Right cardiac atrium (tissue), 5 donors: ENCODE results near the gene SPAG8. TPM values are rescaled to one million over a fixed set of nuclear protein-coding genes. Genes with fewer than 3 reads are reported as not detected.
A peak's percentile ranks its signal among the peaks of the same experiment; 100 is the strongest.

ENCODE experiments used
- ATAC-seq, 2 donors: fragments of 200-7000 bp; cut with Tn5 transposase; one replicate each; pipeline versions ENCODE4 v1.8.0 to v1.9.1; 2020; ENCODE audit warnings: moderate library complexity in 2 of 2, mild to moderate bottlenecking in 1 of 2
- DNase-seq, 3 donors: peaks; one replicate each; pipeline ENCODE4 v3.0.0-alpha.2; 2020
- H3K27ac ChIP-seq: one replicate; pipeline ENCODE4 v1.5.1; 2013; ENCODE audit warnings: mild to moderate bottlenecking, low read length, control low read depth, moderate library complexity
- H3K27me3 ChIP-seq: one replicate; pipeline ENCODE4 v1.6.1; 2013; ENCODE audit not compliant: control insufficient read depth, insufficient read depth
- H3K4me1 ChIP-seq: one replicate; pipeline ENCODE4 v1.6.1; 2013; ENCODE audit warnings: low read length; ENCODE audit not compliant: control insufficient read depth, insufficient read depth
- H3K4me3 ChIP-seq: one replicate; pipeline ENCODE4 v1.5.1; 2013; ENCODE audit warnings: low read length, control low read depth
- H3K9me3 ChIP-seq: one replicate; pipeline ENCODE4 v1.6.1; 2013; ENCODE audit warnings: low read length; ENCODE audit not compliant: control insufficient read depth
- WGBS: extraction: QIAGEN DNeasy Blood & Tissue Kit; methylation state at CpG from one replicate; pipeline ENCODE4 v1.1.7; 2013; 5-methylcytosine and 5-hydroxymethylcytosine counted together
- intact Hi-C, 4 donors: fragments of 100-400 bp; cut with DNase I; formaldehyde crosslinking; loops; one replicate each; pipeline versions ENCODE4 v1.11.0 to v1.14.0; 2022 to 2023
- polyA plus RNA-seq: library from polyadenylated mRNA; stranded (reverse); fragments of 200-250 nt; gene quantifications from one replicate; pipeline ENCODE4 v1.2.3, GENCODE V29; 2013
- total RNA-seq, 4 donors: library from RNA; stranded (reverse); fragmentation: NEBNext Ultra II Directional; extraction: Animal tissue kit (Norgen Biotek cat#: 25700); gene quantifications; one replicate each; pipeline ENCODE4 v1.2.1, GENCODE V29; 2021
- donor health status: healthy with polysubstance abuse.
- donor health status: DM: no; HTN: yes; CAD: no.
- donor health status: DM: no; HTN: no; CAD: no.
- donor health status: DM: no; HTN: yes; CAD: no; lungs with severe emphysema.
- donor health status: DM: yes; HTN: yes; CAD: no.

Gene SPAG8
- total and polyA plus RNA-seq, 5 donors: 2.6 to 6.0 (median 5.2) TPM

GRCh38 chr9:35852267-35852815 is 40.3 kb upstream of the SPAG8 start:
- WGBS: 90% methylated on average over 2 of the region's 2 CpGs
- intact Hi-C loops: no loop called here
- H3K4me3 ChIP-seq: no peak overlapping the region
- DNase-seq (no peak), ATAC-seq (no peak)
- no peaks in the 10 kb centered on the region for H3K9me3 ChIP-seq
- H3K27me3 ChIP-seq: no peaks in the 10 kb centered on the region
- no peaks in the 10 kb centered on the region for H3K4me1 ChIP-seq
- H3K27ac ChIP-seq: no peak overlapping the region

- intact Hi-C loops: no loop called here
- DNase-seq (no peak), ATAC-seq (peak; percentile 48 to 53)
- Histone ChIP-seq H3K27ac (peak overlapping the region; percentile 76), H3K9me3 (no peaks in the 10 kb centered on the region), H3K27me3 (no peaks in the 10 kb centered on the region), H3K4me3 (no peak overlapping the region), H3K4me1 (peaks cover 6% of the 10 kb centered on the region)
- WGBS: 56% methylated on average over 4 of the region's 4 CpGs
Measured at GRCh38 chr9:35847792-35848572, 35.9 kb upstream of the SPAG8 start.

- peaks cover 6% of the 10 kb centered on the region for H3K4me1 ChIP-seq
- H3K27me3 ChIP-seq: no peaks in the 10 kb centered on the region
- WGBS: 64% methylated on average over 53 of the region's 53 CpGs
- H3K9me3 ChIP-seq: no peaks in the 10 kb centered on the region
- DNase-seq (peak in 1 of 3 donors; percentile 63), ATAC-seq (no peak)
- intact Hi-C loops: loop anchor here in 1 of 4 donors (1.0 kb wide), 1 partner anchor 17 kb away; the partner anchor contains the start of gene TMEM8B
- H3K4me3 ChIP-seq: no peak overlapping the region
- no peak overlapping the region for H3K27ac ChIP-seq
Measured at GRCh38 chr9:35845824-35846771, 34.0 kb upstream of the SPAG8 start.

- H3K9me3 ChIP-seq: no peaks in the 10 kb centered on the region
- peak in 1 of 3 donors; percentile 30 for DNase-seq
- peak; percentile 80 to 84 for ATAC-seq
- intact Hi-C loops: loop anchor here in 1 of 4 donors (1.0 kb wide), 1 partner anchor 15 kb away; the partner anchor contains the start of gene TMEM8B
- H3K27ac ChIP-seq: peak overlapping the region; percentile 30
- H3K4me3 ChIP-seq: no peak overlapping the region
- 32% methylated on average over 7 of the region's 7 CpGs for WGBS
- no peaks in the 10 kb centered on the region for H3K27me3 ChIP-seq
- peaks cover 6% of the 10 kb centered on the region for H3K4me1 ChIP-seq
Measured at GRCh38 chr9:35844628-35845270, 32.7 kb upstream of the SPAG8 start.

- 86% methylated on average over 3 of the region's 3 CpGs for WGBS
- intact Hi-C loops: no loop called here
- H3K4me3 ChIP-seq: no peak overlapping the region
- H3K4me1 ChIP-seq: peaks cover 6% of the 10 kb centered on the region
- ATAC-seq (no peak), DNase-seq (no peak)
- H3K27me3 ChIP-seq: no peaks in the 10 kb centered on the region
- no peaks in the 10 kb centered on the region for H3K9me3 ChIP-seq
- no peak overlapping the region for H3K27ac ChIP-seq
Measured at GRCh38 chr9:35842795-35843194, 30.7 kb upstream of the SPAG8 start.

GRCh38 chr9:35842020-35842745 is 30.1 kb upstream of the SPAG8 start:
- Histone ChIP-seq H3K4me3 (no peak overlapping the region), H3K27me3 (no peaks in the 10 kb centered on the region), H3K9me3 (no peaks in the 10 kb centered on the region), H3K4me1 (peaks cover 6% of the 10 kb centered on the region), H3K27ac (no peak overlapping the region)
- ATAC-seq: no peak
- 91% methylated on average over 17 of the region's 17 CpGs for WGBS
- DNase-seq: no peak
- intact Hi-C loops: no loop called here

- intact Hi-C loops: no loop called here
- ATAC-seq: no peak
- Histone ChIP-seq H3K9me3 (no peaks in the 10 kb centered on the region), H3K4me3 (no peak overlapping the region), H3K27me3 (no peaks in the 10 kb centered on the region), H3K27ac (no peak overlapping the region), H3K4me1 (peaks cover 6% of the 10 kb centered on the region)
- WGBS: 73% methylated on average over 5 of the region's 5 CpGs
- no peak for DNase-seq
Measured at GRCh38 chr9:35841645-35841900, 29.5 kb upstream of the SPAG8 start.

GRCh38 chr9:35840881-35841644 is 29.0 kb upstream of the SPAG8 start:
- H3K9me3 ChIP-seq: no peaks in the 10 kb centered on the region
- DNase-seq (no peak), ATAC-seq (no peak)
- H3K4me3 ChIP-seq: no peak overlapping the region
- H3K27ac ChIP-seq: no peak overlapping the region
- H3K27me3 ChIP-seq: no peaks in the 10 kb centered on the region
- intact Hi-C loops: no loop called here
- peaks cover 6% of the 10 kb centered on the region for H3K4me1 ChIP-seq
- WGBS: 94% methylated on average over 15 of the region's 15 CpGs

- intact Hi-C loops: no loop called here
- Histone ChIP-seq H3K4me3 (no peak overlapping the region), H3K27ac (no peak overlapping the region), H3K27me3 (no peaks in the 10 kb centered on the region), H3K9me3 (no peaks in the 10 kb centered on the region), H3K4me1 (peaks cover 2% of the 10 kb centered on the region)
- ATAC-seq: no peak
- 94% methylated on average over 5 of the region's 5 CpGs for WGBS
- no peak for DNase-seq
Measured at GRCh38 chr9:35839926-35840325, 27.9 kb upstream of the SPAG8 start.

GRCh38 chr9:35836595-35836994 is 24.5 kb upstream of the SPAG8 start:
- H3K27ac ChIP-seq: no peak overlapping the region
- no peaks in the 10 kb centered on the region for H3K27me3 ChIP-seq
- 97% methylated on average over 5 of the region's 5 CpGs for WGBS
- H3K4me1 ChIP-seq: peaks cover 11% of the 10 kb centered on the region
- no peak overlapping the region for H3K4me3 ChIP-seq
- H3K9me3 ChIP-seq: no peaks in the 10 kb centered on the region
- DNase-seq (no peak), ATAC-seq (no peak)
- intact Hi-C loops: no loop called here
